Pancreas (tissue), 10 donors: ENCODE measurements around the gene LPO. TPM values are rescaled to one million over a fixed set of nuclear protein-coding genes. Genes with fewer than 3 reads are reported as not detected.

Source experiments
- ATAC-seq, 4 donors: fragments of 200-7000 bp; cut with Tn5 transposase; one replicate each; pipeline versions ENCODE4 v1.8.0 to v1.9.1; 2020; ENCODE audit warnings: mild to moderate bottlenecking in 4 of 4, moderate library complexity in 4 of 4
- DNase-seq, 6 donors: peaks; one replicate each; pipeline ENCODE4 v3.0.0-alpha.2; 2020
- FAIRE-seq: peaks from 2 replicates; lab custom pipeline; 2012; peaks lifted over from hg19 to GRCh38; lab: Jason Lieb, UNC
- H3K27ac ChIP-seq, 4 donors: fragments of 200-600 bp; sonication (generic); 1 replicate in 3 of 4; 2 replicates in 1 of 4; pipeline versions ENCODE4 v1.5.0 to v1.8.0; 2020
- H3K27me3 ChIP-seq, 4 donors: fragments of 200-600 bp; one replicate each; pipeline ENCODE4 v1.8.0; 2021
- H3K36me3 ChIP-seq, 3 donors: fragments of 200-600 bp; sonication (generic) in 1 of 3; one replicate each; pipeline versions ENCODE4 v1.5.0 to v1.8.0; 2020 to 2021
- H3K4me1 ChIP-seq, 3 donors: fragments of 200-600 bp; one replicate each; pipeline ENCODE4 v1.8.0; 2021
- H3K4me3 ChIP-seq, 4 donors: fragments of 200-600 bp; sonication (generic) in 2 of 4; one replicate each; pipeline versions ENCODE4 v1.5.0 to v1.8.0; 2020 to 2021
- H3K9me3 ChIP-seq, 4 donors: fragments of 200-600 bp; one replicate each; pipeline ENCODE4 v1.8.0; 2021
- WGBS, 2 donors: extraction: QIAGEN DNeasy Blood & Tissue Kit; methylation state at CpG; one replicate each; pipeline ENCODE4 v1.1.7; 2013; 5-methylcytosine and 5-hydroxymethylcytosine counted together
- intact Hi-C, 3 donors: fragments of 100-400 bp; cut with DNase I; formaldehyde crosslinking; loops; one replicate each; pipeline versions ENCODE4 v1.11.1 to v1.14.2; 2022
- polyA plus RNA-seq, 2 donors: library from polyadenylated mRNA; stranded (reverse); fragments of 200-250 nt; gene quantifications; one replicate each; pipeline ENCODE4 v1.2.3, GENCODE V29; 2013
- total RNA-seq, 6 donors: library from RNA; stranded (reverse); fragmentation: NEBNext Ultra II Directional in 4 of 6; extraction: Animal tissue kit (Norgen Biotek cat#: 25700) in 4 of 6; gene quantifications; one replicate each; pipeline versions ENCODE4 v1.2.1 to v1.2.4, GENCODE V29; 2021 to 2023
- TF ChIP-seq, protein P1 (sequence below), 4 donors: fragments of 200-600 bp; sonication (generic) in 3 of 4; IDR thresholded peaks; one replicate each; pipeline versions ENCODE4 v1.5.0 to v1.8.0; 2021; ENCODE audit warnings: antibody characterized with exemption in 4 of 4
- donor health status: healthy with polysubstance abuse.
- donor health status: DM: no; HTN: no; CAD: no; lungs with moderate emphysema.
- donor health status: DM: no; HTN: no; CAD: no.
- donor health status: control.
- donor health status: control.
- donor health status: Bipolar disorder and iron deficiency.
- donor health status: DM: yes; HTN: yes; CAD: no.
- donor health status: DM: no; HTN: no; CAD: no.
- donor health status: DM: no; HTN: no; CAD: no.
- donor health status: DM: yes; HTN: yes; CAD: no.

The LPO gene
- total and polyA plus RNA-seq, 8 donors, result 0.08 to 0.23 TPM; not detected in 6

DNA sequence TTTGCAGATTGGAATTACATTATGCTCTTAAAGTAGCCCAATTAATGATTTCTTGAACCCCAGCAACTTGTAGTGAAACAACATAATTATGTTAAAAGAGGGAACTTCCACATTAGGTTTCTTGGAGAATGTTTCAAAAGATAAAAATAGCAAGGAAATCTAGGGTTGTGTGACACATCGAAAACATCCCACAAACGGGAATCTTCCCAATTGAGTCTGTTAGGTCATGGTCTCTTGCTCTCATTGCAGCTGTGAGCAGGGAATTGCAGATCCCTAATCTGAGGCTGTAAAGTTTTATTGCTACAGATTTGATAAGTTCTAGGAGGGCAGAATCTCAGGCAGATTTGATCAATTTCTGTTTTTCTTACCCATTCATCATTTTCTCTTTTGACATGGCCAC lies 6.7 kb upstream of the LPO start:
- H3K27me3 ChIP-seq, result no peaks in the 10 kb centered on the region
- ATAC-seq (peak in 1 of 4 donors; percentile 37), DNase-seq (no peak), FAIRE-seq (no peak)
- H3K4me3 ChIP-seq, result no peak overlapping the region
- no peaks in the 10 kb centered on the region for H3K4me1 ChIP-seq
- H3K27ac ChIP-seq, result no peak overlapping the region
- H3K36me3 ChIP-seq, result no peaks in the 10 kb centered on the region
- WGBS, 2 donors, result 61 to 63% methylated on average over 2 of the region's 2 CpGs
- TF ChIP-seq, protein P1, sequence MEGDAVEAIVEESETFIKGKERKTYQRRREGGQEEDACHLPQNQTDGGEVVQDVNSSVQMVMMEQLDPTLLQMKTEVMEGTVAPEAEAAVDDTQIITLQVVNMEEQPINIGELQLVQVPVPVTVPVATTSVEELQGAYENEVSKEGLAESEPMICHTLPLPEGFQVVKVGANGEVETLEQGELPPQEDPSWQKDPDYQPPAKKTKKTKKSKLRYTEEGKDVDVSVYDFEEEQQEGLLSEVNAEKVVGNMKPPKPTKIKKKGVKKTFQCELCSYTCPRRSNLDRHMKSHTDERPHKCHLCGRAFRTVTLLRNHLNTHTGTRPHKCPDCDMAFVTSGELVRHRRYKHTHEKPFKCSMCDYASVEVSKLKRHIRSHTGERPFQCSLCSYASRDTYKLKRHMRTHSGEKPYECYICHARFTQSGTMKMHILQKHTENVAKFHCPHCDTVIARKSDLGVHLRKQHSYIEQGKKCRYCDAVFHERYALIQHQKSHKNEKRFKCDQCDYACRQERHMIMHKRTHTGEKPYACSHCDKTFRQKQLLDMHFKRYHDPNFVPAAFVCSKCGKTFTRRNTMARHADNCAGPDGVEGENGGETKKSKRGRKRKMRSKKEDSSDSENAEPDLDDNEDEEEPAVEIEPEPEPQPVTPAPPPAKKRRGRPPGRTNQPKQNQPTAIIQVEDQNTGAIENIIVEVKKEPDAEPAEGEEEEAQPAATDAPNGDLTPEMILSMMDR (IDR thresholded peaks at IDR 0.05), result no peak
- no peaks in the 10 kb centered on the region for H3K9me3 ChIP-seq
- intact Hi-C loops, result no loop called here

DNA sequence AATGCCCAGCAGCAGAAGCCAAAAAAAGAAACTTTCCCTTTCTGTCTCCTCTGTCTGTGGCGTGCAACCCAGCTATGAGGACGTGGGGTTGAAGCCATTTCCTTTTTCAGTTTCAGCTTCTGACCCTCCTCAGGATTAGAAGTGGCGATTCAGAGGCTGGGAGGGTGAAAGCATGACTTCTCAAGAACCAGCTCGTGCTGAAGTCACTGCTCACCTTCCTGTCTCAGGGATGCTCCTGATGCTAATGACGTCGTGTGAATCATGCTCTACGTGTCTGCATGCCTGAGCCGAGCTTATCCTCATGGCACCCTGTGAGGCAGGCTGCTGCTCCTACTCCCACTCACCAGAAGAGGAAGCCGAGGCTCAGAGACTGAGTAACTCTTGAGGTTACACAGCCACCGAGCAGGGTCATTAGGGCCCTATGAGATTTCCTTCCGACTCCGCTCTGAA lies 5.7 kb upstream of the LPO start:
- Histone ChIP-seq H3K27me3 (no peaks in the 10 kb centered on the region), H3K27ac (no peak overlapping the region), H3K9me3 (no peaks in the 10 kb centered on the region), H3K36me3 (no peaks in the 10 kb centered on the region), H3K4me3 (no peak overlapping the region), H3K4me1 (no peaks in the 10 kb centered on the region)
- 53 to 60% methylated on average over 12 of the region's 12 CpGs for WGBS, 2 donors
- intact Hi-C loops, result no loop called here
- TF ChIP-seq, protein P1 (IDR thresholded peaks at IDR 0.05), result no peak
- peak in 1 of 6 donors; percentile 21 for DNase-seq
- FAIRE-seq, result no peak
- peak in 2 of 4 donors; percentile 66 to 82 for ATAC-seq

DNA sequence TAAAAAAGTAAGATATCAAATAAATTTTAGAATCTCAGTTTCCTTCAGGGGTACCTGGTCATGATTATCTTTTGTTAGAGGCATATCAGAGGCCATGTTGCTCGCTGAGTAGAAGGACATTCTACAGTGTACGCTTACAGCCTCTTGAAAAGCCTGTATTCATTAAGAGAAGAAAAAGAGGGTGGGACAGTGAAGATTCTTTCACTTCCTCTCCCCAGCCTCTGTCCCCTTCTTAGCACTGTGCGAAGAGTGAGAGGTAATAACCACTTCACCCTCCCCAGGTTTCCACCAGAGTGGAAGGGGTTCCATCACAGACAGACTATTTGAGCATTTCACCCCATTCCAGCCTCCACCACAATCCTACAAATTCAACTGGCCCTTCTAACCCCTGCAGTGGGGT lies 4.8 kb upstream of the LPO start:
- Histone ChIP-seq H3K36me3 (no peaks in the 10 kb centered on the region), H3K27me3 (no peaks in the 10 kb centered on the region), H3K27ac (no peak overlapping the region), H3K9me3 (no peaks in the 10 kb centered on the region), H3K4me1 (no peaks in the 10 kb centered on the region), H3K4me3 (no peak overlapping the region)
- FAIRE-seq, result no peak
- TF ChIP-seq, protein P1 (IDR thresholded peaks at IDR 0.05), result no peak
- 78 to 93% methylated on average over 3 of the region's 3 CpGs for WGBS, 2 donors
- intact Hi-C loops, result no loop called here
- peak in 1 of 4 donors; percentile 52 for ATAC-seq
- DNase-seq, result no peak

DNA sequence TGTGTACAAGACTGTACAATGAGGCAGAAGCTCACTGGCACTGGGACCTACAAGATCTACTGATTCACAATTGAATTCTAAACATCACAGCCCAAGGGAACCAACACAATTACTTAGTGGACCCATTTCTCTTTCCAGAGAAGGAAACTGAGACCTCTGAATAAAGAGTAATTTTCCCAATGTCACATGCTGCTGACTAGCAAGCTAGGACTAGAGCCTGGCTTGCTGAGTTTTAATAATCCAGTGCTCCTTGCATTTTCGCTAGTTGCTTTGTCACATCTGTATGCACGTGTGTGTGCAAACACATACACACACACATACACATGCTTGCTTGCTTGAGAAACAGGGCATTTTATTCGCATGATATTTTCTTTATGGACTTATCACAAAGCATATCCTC lies 3.9 kb upstream of the LPO start:
- DNase-seq, result no peak
- WGBS, 2 donors, result 58 to 85% methylated on average over 3 of the region's 3 CpGs

DNA sequence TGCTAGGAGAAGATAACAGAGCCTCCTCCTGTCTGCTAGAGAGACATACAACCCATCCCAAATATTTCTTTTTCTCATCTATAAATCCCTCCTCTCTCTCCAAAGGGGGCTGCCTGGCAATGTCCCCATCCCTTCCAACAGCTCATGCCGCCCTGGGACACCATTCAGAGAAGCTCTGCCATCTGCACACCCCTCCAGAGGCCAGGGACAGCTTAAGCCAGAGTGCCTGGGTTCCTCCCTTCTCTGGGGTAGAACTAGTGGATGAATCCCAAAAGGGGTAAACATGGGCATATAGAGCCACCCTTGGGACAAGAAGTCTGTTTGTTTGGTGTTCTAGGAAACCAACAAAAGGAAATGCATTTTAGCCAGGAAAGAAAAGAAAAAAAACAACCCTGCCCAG lies 2.6 kb upstream of the LPO start:
- TF ChIP-seq, protein P1 (IDR thresholded peaks at IDR 0.05), result no peak
- DNase-seq (no peak), FAIRE-seq (no peak), ATAC-seq (no peak)
- intact Hi-C loops, result no loop called here
- Histone ChIP-seq H3K36me3 (no peaks in the 10 kb centered on the region), H3K9me3 (no peaks in the 10 kb centered on the region), H3K27me3 (no peaks in the 10 kb centered on the region), H3K4me3 (no peak overlapping the region), H3K4me1 (no peaks in the 10 kb centered on the region), H3K27ac (no peak overlapping the region)
- 68 to 100% methylated on average over 1 of the region's 1 CpG for WGBS, 2 donors

More for the DNA sequence above, 3.9 kb upstream of the LPO start:
- Histone ChIP-seq H3K27ac (no peak overlapping the region), H3K36me3 (no peaks in the 10 kb centered on the region), H3K9me3 (no peaks in the 10 kb centered on the region), H3K4me3 (no peak overlapping the region), H3K27me3 (no peaks in the 10 kb centered on the region), H3K4me1 (no peaks in the 10 kb centered on the region)
- FAIRE-seq (no peak), ATAC-seq (no peak)
- intact Hi-C loops, result no loop called here
- TF ChIP-seq, protein P1 (IDR thresholded peaks at IDR 0.05), result no peak
